Large intestine (tissue), 3 donors: ENCODE data around the gene RBM28. TPM values are rescaled to one million over a fixed set of nuclear protein-coding genes. Genes with fewer than 3 reads are reported as not detected.
"Not testable (repeated sequence)": the region's sequence is repeated elsewhere in the genome, so short reads cannot be mapped to it uniquely, and the experiment has no call there.

Source experiments
- DNase-seq, 2 donors: peaks; one replicate each; pipeline versions ENCODE4 v3.0.0 to v3.0.0-alpha.2; 2013
- H3K27ac ChIP-seq: one replicate; pipeline ENCODE4 v1.5.1; 2013; ENCODE audit warnings: low read length
- H3K27me3 ChIP-seq: 2 replicates; pipeline ENCODE4 v1.6.1; 2013; ENCODE audit warnings: low read length; ENCODE audit not compliant: control insufficient read depth, insufficient read depth
- H3K36me3 ChIP-seq: 2 replicates; pipeline ENCODE4 v1.6.1; 2013; ENCODE audit warnings: low read length; ENCODE audit not compliant: control insufficient read depth, insufficient read depth
- H3K4me1 ChIP-seq: one replicate; pipeline ENCODE4 v1.6.1; 2013; ENCODE audit warnings: low read length; ENCODE audit not compliant: control insufficient read depth, insufficient read depth
- H3K4me3 ChIP-seq: one replicate; pipeline ENCODE4 v1.5.1; 2013; ENCODE audit warnings: low read length
- H3K9me3 ChIP-seq: one replicate; pipeline ENCODE4 v1.6.1; 2013; ENCODE audit warnings: mild to moderate bottlenecking, low read depth, low read length, moderate library complexity; ENCODE audit not compliant: control insufficient read depth
- WGBS: methylation state at CpG from one replicate; pipeline ENCODE4 v1.1.5; 2013; ENCODE audit warnings: low lambda C conversion rate; ENCODE audit not compliant: insufficient coverage; 5-methylcytosine and 5-hydroxymethylcytosine counted together
- polyA plus RNA-seq: library from polyadenylated mRNA; unstranded; fragments of 120-200 nt; gene quantifications from one replicate; pipeline ENCODE4 v1.2.1, GENCODE V29; 2013

The RBM28 gene
- polyA plus RNA-seq, 1 donor = 25.3 TPM

DNA sequence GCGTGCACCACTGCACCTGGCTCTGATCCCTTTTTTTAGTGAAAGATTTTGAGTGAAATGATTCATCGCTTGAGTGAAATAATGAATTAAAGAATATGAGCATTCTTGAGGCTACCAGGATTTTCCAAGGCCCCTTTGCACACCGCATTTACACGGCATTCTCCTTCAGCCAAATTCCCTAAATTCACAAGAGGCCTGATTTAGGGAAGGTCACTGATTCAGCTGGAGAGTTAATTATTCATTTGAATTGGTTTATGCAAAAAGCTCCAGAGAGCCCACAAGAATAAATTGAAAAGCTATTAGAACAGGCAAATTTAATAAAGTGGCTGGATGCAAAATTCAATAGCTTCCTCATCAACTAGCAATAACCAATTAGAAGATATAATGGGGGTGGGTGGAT lies 56.2 kb downstream of the RBM28 start:
- Histone ChIP-seq H3K9me3 (peaks cover 2% of the 10 kb centered on the region), H3K27me3 (no peaks in the 10 kb centered on the region), H3K4me1 (no peaks in the 10 kb centered on the region), H3K27ac (no peak overlapping the region), H3K4me3 (no peak overlapping the region), H3K36me3 (no peaks in the 10 kb centered on the region)
- WGBS = no CpG with 5 or more reads among the region's 4 CpGs
- DNase-seq = no peak

DNA sequence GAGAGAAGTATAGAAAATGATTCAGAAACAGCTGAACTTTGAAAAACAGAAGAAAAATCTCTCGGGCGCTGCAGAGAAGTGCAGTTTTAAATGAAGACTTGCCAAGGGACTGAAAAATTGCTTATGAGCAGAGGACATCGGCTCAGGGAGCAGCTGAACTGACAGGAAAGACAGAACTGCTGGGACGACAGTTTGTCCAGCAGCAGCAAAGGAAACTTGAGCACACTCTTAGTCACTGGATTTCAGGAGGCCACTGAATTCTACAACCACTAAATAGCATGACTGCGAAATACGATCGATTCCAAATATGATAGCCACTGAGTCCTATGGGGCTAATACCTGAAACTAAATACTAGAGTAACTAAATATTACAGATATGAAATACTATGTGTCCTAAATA lies 59.6 kb downstream of the RBM28 start:
- no peak for DNase-seq
- Histone ChIP-seq H3K4me1 (no peaks in the 10 kb centered on the region), H3K27me3 (no peaks in the 10 kb centered on the region), H3K4me3 (no peak overlapping the region), H3K36me3 (no peaks in the 10 kb centered on the region), H3K9me3 (peaks cover 7% of the 10 kb centered on the region), H3K27ac (no peak overlapping the region)
- 87% methylated on average over 5 of the region's 7 CpGs for WGBS

DNA sequence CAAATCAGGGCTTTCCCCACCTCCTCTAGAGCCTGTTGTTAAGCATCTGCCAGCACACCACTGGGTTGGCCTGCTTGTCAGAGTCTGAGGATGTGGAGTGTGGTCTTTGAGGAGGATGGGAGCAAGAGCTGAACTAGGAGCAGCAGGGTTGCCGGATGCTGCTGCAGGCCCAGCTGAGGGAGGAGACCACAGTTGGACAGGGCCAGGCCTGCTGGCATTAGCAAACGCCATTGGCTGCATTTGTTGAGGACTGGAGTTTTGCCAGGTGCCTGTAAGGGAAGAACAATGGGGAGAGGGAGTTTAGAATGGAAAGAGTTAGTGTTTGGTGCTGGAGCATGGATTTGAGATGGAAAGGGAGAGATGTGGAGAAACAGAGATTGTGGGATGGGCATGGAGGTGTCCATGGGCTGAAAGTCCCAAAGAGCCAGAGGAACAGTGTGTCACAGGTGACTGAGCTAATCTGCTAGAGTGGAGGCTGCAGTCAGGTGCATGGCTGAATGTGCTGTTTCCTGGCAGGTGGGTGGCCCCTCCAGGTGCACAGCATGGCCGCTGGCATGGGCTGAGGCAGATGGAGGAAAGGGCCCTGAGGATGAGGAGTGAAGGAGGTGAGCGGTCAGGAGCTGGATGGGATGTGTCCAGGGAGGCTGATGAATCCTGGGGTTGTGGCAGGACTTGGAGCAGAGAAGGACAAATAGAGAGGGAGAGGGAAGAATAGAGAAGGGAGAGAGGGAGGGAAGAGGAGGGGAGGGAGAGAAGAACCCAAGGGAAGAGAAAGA lies 61.9 kb downstream of the RBM28 start:
- 100% methylated on average over 1 of the region's 4 CpGs for WGBS
- Histone ChIP-seq H3K4me3 (no peak overlapping the region), H3K36me3 (no peaks in the 10 kb centered on the region), H3K4me1 (no peaks in the 10 kb centered on the region), H3K9me3 (peaks cover 7% of the 10 kb centered on the region), H3K27ac (no peak overlapping the region), H3K27me3 (no peaks in the 10 kb centered on the region)
- no peak for DNase-seq

DNA sequence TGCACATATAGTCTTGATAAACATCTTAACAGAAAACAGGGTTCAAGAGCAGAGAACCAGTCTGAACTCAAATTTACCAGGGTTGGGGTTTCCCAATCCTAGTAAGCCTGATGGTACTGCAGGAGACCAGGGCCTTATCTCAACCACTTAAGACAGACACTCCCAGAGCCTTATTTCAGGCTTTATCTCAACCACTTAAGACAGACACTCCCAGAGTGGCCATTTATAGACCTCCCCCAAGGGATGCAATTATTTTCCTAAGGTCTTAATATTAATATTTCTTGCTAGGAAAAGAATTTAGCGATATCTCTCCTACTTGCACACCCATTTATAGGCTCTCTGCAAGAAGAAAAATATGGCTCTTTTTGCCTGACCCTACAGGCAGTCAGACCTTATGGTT lies 63.3 kb downstream of the RBM28 start:
- H3K9me3 ChIP-seq, H3K27me3 ChIP-seq, H3K4me3 ChIP-seq, H3K36me3 ChIP-seq, H3K4me1 ChIP-seq, DNase-seq, H3K27ac ChIP-seq: not testable (repeated sequence)
- no CpG with 5 or more reads among the region's 1 CpG for WGBS

DNA sequence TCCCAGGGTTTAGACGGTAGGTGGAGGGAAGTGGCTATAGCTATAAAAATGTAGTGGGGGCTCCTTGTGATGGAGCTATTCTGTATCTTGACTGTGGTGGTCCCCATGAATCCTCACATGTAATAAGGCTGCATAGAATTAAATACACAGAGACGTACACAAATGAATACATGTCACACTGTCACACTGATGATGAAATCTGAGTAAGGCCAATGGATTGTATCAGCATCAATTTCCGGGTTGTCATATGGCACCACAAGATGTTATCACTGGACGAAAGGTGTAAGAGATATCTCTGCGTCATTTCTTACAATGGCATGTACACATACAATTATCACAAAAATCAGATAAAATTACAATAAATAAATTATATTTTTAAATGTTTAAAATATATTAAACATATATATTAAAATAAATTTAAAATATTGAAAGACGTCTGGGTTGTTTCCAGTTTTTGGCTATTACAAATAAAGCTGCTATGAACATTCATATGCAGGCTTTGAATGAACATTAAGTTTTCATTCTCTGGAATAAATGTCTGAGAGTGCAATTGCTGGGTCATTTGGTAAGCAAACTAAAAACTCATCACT lies 64.5 kb downstream of the RBM28 start:
- peaks cover 7% of the 10 kb centered on the region for H3K9me3 ChIP-seq
- WGBS = 93% methylated on average over 3 of the region's 6 CpGs
- DNase-seq = no peak

DNA sequence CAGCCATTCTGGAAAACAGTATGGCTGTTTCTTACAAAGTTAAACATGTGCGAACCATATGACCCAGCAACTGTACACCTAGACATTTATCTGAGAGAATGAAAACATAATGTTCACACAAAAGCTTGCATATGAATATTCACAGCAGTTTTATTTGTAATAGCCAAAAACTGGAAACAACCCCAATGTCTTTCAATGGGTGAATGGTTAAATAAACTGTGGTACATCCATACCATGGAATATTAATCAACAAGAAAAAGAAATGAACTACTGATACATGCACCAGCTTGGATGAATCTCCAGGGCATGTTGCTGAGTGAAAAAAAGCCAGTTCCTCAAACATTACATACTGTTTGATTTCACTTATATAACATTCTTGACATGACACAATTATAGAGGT lies 65.3 kb downstream of the RBM28 start:
- Histone ChIP-seq H3K27ac (no peak overlapping the region), H3K27me3 (peaks cover 5% of the 10 kb centered on the region), H3K9me3 (peaks cover 7% of the 10 kb centered on the region), H3K4me3 (no peak overlapping the region), H3K4me1 (no peaks in the 10 kb centered on the region), H3K36me3 (no peaks in the 10 kb centered on the region)
- 100% methylated on average over 1 of the region's 1 CpG for WGBS
- no peak for DNase-seq

More for the DNA sequence above, 64.5 kb downstream of the RBM28 start:
- no peak overlapping the region for H3K27ac ChIP-seq
- peaks cover 2% of the 10 kb centered on the region for H3K27me3 ChIP-seq
- no peaks in the 10 kb centered on the region for H3K36me3 ChIP-seq
- no peak overlapping the region for H3K4me3 ChIP-seq
- H3K4me1 ChIP-seq = no peaks in the 10 kb centered on the region

DNA sequence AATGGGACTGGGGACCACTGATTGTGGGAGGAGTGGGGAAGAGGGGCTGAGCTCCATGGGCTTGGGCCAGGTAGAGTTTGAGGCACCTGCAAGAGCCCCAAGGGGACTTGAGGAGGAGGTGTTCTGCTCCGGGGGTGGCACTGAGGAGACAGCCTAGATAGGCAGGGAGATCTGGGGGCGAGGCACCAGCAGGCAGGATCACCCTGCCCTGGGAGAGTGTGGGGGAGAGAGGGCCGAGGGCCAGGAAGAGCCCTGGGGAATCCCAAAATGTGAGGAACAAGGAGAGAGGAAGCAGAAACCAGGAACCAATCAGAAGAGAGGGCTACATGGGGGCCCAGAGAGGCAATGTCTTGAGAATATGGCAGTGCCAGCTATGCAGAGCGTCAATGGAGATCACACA lies 68.0 kb downstream of the RBM28 start:
- Histone ChIP-seq H3K27me3 (peaks cover 31% of the 10 kb centered on the region), H3K9me3 (peaks cover 13% of the 10 kb centered on the region), H3K36me3 (no peaks in the 10 kb centered on the region), H3K4me1 (peaks cover 10% of the 10 kb centered on the region), H3K4me3 (no peak overlapping the region), H3K27ac (no peak overlapping the region)
- WGBS = no CpG with 5 or more reads among the region's 4 CpGs
- no peak for DNase-seq

DNA sequence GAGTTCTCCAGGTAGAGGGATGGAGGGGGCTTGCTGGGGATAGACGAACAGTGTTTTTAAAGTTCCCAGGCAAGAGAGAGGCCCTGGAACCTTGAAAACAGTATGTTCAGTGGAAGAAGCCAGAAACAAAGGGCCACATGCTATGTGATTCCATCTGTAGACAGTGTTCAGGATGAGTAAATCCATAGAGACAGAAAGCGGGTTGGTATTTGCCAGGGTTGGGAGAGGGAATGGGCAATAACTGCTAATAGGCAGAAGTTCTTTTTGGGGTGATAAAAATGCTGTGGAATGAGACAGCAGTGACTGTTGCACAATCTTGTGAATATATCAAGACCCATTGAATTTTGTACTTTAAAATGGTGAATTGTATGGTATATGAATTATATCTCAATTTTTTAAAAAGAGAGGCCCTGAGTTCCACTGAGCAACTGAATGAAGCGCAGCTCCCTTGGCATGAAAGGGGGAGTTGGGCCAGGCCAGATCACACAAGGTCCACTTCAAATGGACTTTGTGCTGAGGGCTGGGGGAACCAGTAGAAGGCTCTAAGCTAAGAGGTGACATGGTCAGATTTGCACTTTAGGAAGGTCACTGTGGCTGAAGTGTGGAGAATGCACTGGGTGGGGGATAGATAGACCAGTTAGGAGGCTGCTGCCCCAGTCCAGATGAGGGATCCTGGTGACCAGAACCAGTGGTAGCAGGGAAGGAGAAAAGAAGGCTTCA lies 68.7 kb downstream of the RBM28 start:
- Histone ChIP-seq H3K4me1 (peaks cover 13% of the 10 kb centered on the region), H3K27me3 (peaks cover 37% of the 10 kb centered on the region), H3K36me3 (no peaks in the 10 kb centered on the region), H3K27ac (no peak overlapping the region), H3K4me3 (no peak overlapping the region), H3K9me3 (peaks cover 9% of the 10 kb centered on the region)
- no CpG with 5 or more reads among the region's 3 CpGs for WGBS
- DNase-seq = no peak

DNA sequence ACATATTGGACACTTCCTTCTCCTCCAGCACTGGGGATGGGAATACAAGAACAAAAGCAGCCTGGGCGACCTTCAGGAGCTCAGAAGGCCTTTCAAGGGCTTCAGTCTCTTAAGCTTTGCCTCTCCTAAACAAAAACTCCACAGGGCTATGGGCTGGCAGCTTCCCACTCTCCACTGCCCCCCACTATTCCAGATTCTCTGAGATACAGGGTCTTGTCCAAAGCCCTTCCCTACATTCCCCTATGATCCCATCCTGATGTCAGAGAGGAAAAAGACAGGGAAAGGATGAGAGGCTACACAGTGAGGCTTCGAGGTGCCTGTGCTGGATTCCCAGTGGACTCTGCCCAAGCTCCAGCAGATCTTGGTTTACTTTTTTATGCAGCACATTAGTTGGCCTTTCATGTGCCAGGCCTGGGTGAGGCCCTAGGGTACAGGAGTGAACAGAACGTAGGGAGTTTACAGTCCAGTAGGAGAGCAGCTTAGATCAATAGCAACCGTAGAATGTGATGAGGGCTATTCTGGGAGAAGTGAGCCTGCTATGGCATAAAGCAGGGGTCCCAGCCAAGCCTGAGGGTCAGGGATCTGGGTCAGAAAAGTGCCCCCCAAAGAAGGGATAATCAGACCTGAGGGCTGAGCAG lies 69.3 kb downstream of the RBM28 start:
- no CpG with 5 or more reads among the region's 4 CpGs for WGBS

DNA sequence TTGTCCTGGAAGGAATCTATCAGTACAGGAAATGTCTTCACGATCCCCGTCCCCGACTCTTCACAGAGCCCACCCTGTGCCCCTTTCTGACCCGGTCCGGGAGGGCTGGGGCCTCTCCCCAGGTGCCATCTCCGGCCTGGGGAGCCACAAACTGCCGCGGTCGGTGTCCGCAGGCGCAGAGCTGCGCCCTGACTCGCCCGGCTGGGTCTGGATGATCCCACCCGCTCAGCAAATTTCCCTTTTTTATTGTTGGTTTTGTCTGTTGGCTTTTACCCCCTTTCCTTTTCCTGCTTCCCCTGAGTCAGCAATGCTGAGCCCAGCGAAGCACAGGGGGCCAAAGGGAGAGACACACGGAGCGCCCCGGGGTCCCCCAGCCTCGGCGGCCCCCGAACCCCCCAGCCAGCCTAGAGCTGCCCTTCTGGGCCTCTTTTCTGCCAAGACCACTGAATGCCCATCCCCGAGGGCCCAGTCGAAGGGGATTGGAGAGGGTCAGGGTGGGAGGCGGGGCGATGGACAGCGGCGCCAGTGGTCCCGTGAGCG lies 71.7 kb downstream of the RBM28 start:
- Histone ChIP-seq H3K4me3 (peak overlapping the region; percentile 16), H3K9me3 (peaks cover 9% of the 10 kb centered on the region), H3K27me3 (peaks cover 54% of the 10 kb centered on the region), H3K36me3 (no peaks in the 10 kb centered on the region), H3K4me1 (peaks cover 19% of the 10 kb centered on the region), H3K27ac (no peak overlapping the region)
- WGBS = no CpG with 5 or more reads among the region's 30 CpGs
- no peak for DNase-seq

More for the DNA sequence above, 69.3 kb downstream of the RBM28 start:
- H3K9me3 ChIP-seq = peaks cover 9% of the 10 kb centered on the region
- H3K4me3 ChIP-seq = no peak overlapping the region
- no peaks in the 10 kb centered on the region for H3K36me3 ChIP-seq
- DNase-seq = no peak
- peaks cover 42% of the 10 kb centered on the region for H3K27me3 ChIP-seq
- H3K27ac ChIP-seq = no peak overlapping the region
- peaks cover 13% of the 10 kb centered on the region for H3K4me1 ChIP-seq
